Glomerular visceral epithelial cell (primary cell): ENCODE results near the gene TMEM255B.
A peak's percentile ranks its signal among the peaks of the same experiment; 100 is the strongest.
"Not testable (repeated sequence)": the region's sequence is repeated elsewhere in the genome, so short reads cannot be mapped to it uniquely, and the experiment has no call there.

Experiments used
- DNase-seq: peaks from one replicate; pipeline ENCODE4 v3.0.0-alpha.2; 2016; ENCODE audit errors: extremely low spot score

TMEM255B gene

DNA sequence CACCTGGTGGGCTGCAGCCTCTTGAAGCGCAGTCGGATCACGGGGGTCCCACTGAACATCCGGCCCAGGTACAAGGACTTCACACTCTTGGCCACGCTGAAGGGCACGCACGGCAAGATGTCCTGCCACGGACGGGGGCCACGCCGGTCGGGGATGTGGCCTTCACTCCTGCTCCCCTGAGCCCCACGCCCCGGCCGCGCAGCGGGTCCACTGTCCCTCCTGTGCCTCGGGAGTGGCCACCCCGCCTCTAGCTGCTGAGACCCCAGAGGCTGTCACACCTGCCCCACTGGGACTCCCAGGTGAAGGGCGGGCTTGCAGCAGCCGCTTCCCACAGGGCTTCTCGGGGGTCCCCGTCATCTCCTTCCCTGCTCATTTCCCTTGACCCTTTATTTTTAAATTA lies 73.6 kb downstream of the TMEM255B start:
- DNase-seq = no peak

DNA sequence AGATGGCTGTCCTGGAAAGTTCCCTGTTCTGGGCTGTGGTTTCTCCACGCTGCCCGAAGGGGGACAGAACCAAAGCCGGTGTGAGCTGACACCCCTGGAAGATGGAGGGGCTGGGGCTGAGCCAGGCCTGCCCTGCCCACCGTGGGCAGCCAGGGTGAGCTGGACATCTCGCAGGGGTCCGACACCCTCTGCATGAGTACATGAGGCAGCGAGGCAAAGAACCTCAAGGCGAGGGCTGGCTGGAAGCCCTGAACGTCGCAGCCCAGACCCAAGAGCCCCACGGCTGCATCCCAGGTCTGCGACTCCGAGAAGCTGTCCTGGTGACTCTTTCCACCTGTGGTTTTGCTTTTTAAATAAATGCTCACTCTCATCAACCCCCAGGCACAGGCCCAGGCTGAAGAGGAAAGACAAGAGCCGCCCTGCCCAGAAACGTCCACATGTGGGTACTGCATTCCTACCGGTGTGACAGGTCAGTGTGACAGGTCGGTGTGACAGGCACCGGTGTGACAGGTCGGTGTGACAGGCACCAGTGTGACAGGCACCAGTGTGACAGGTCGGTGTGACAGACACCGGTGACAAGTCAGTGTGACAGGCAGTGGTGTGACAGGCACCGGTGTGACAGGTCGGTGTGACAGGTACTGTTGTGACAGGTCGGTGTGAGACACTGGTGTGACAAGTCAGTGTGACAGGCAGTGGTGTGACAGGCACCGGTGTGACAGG lies 74.2 kb downstream of the TMEM255B start:
- no peak for DNase-seq

- DNase-seq = not testable (repeated sequence)
Measured at GRCh38 chr13:113834006-113834405, 75.0 kb downstream of the TMEM255B start.

DNA sequence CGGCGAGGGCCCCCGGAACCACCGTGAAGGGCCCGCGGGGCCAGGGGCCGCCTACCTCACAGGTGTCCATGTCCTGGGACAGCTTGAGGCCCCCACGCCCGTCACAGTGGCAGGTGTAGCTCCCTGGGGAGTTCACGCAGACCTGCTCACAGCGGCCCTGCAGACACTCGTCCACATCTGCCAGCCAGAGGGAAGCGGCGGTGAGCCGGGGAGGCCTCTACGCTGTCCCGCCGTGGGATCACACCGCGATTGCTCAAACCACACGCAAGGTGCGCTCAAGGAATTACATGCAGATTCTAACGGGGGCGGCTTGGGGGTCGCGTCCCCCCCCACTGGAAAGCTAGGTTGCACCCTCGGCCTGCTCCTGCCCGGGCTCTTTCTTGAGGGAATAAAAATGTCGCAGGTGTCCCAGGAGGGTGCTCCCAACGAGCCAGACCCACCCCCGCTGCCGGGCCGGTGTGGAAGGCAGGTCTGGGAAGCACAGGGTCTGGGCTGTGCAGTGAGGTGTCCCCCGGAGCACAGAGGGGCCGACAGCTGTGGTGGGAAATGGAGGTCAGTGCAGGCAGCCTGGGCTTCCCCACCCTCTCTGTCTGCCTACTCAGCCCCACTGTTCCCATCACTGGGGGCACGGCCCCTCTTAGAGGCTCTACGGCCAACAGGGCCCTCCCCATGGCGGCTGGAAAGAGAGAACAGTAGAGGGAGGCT lies 75.6 kb downstream of the TMEM255B start:
- DNase-seq = no peak

DNA sequence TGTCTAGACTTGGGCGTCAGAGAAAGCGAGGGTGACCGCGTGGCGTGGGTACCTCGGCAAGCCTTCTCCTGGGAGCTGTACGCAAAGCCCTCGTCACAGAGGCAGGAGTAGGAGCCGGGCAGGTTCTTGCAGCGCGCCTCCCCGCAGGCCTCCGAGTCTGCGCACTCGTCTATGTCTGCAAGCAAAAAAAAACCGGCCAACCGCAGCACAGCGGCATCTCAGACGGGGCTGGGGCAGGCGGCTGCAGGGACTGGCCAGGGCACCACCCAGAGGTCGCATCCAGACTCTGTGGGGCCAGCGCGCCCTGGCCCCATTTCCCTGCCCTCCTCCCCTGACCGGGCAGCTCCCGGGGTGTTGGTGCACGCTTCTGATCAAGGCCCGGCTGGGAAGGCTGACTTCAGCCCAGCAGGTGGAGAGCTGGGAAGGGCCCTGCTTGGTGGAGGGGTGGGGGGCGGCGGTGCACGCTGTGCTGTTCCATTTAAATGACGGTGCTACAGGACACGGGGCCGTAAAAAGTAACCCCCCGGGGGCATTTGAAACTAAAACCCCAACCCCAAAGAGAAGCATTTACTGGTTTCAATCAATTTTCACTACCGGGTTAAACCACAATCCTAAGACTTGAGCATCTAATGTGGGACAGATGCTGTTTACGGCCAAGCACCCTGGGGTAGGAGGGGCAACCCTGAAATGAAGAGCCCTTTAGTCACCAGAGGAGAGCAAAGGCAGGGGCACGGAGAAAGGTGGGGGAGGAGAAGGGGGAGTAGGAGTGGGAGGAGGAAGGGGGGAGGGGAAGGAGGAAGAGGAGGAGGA lies 76.6 kb downstream of the TMEM255B start:
- DNase-seq = no peak

GRCh38 chr13:113836768-113837559 lies 77.9 kb downstream of the TMEM255B start:
- peak; percentile 75 for DNase-seq

GRCh38 chr13:113837560-113838355 lies 78.7 kb downstream of the TMEM255B start:
- DNase-seq = peak; percentile 97

DNA sequence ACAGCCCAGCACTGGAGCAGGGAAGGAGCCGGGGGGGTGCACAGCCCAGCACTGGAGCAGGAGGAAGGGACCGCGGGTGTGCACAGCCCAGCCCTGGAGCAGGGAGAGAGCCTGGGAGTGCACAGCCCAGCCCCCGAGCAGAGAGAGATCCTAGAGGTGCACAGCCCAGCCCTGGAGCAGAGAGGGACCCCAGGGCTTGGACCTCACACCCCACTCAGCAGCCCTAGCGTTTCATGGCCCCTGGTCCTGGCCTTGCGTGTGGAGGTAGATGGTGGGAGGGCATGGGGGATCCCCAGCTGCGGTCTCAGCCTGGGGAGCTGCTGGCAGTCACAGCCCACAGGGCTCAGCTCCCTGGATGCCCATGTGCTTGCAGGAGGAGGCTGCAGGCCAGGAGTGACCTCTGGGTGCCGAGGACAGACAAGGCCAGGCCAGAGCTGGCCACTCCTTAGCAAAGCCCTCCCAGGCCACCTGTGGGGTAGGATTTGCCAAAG lies 79.7 kb downstream of the TMEM255B start:
- no peak for DNase-seq

- DNase-seq = no peak
Measured at GRCh38 chr13:113839536-113840204, 80.6 kb downstream of the TMEM255B start.

- no peak for DNase-seq
Measured at GRCh38 chr13:113840541-113841352, 81.7 kb downstream of the TMEM255B start.

DNA sequence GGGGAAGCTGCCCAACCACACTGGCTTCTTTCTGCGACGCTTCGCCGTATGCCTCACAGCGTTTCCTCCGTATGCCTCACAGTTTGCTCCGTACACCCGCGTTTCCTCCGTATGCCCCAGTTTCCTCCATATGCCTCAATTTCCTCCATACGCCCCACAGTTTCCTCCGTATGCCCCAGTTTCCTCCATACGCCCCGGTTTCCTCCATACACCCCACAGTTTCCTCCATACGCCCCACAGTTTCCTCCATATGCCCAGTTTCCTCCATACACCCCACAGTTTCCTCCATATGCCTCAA lies 82.3 kb downstream of the TMEM255B start:
- DNase-seq = no peak

- DNase-seq = no peak
Measured at GRCh38 chr13:113842336-113843062, 83.5 kb downstream of the TMEM255B start.

GRCh38 chr13:113843063-113843654 lies 84.1 kb downstream of the TMEM255B start:
- DNase-seq = no peak

DNA sequence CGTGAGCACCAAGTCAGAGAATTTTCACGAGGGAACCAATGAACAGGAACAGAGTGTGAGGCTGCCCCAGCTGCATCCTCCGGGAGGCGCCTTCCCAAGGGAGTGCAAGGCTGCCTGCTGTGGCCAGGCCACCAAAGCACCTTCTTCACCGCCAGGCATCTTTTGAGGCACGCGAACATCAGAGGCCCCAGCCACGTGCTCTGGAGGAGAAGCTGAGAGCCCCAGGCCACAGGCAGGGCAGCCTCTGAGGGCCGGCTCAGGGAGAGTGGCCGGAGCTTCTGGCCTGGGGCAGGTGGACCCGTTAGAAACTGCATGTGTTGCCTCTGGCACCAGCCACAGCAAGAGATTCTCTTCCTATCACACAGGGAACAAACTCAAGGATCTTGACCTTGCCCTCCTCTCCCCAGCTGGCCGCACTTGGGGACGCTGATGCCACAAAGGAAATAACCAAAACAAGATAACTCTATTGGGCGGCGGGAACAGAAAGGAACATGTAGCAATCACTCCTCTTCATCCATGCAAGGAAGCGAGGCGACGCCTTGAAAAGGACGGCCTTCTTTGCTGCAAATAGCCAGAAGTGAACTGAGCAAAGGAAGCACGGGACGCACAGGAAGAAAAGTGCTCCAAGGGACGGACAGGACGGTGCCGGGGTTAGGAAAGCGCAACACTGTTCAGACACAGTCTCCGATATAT lies 85.0 kb downstream of the TMEM255B start:
- DNase-seq = no peak

GRCh38 chr13:113845055-113845454 lies 86.0 kb downstream of the TMEM255B start:
- no peak for DNase-seq

DNA sequence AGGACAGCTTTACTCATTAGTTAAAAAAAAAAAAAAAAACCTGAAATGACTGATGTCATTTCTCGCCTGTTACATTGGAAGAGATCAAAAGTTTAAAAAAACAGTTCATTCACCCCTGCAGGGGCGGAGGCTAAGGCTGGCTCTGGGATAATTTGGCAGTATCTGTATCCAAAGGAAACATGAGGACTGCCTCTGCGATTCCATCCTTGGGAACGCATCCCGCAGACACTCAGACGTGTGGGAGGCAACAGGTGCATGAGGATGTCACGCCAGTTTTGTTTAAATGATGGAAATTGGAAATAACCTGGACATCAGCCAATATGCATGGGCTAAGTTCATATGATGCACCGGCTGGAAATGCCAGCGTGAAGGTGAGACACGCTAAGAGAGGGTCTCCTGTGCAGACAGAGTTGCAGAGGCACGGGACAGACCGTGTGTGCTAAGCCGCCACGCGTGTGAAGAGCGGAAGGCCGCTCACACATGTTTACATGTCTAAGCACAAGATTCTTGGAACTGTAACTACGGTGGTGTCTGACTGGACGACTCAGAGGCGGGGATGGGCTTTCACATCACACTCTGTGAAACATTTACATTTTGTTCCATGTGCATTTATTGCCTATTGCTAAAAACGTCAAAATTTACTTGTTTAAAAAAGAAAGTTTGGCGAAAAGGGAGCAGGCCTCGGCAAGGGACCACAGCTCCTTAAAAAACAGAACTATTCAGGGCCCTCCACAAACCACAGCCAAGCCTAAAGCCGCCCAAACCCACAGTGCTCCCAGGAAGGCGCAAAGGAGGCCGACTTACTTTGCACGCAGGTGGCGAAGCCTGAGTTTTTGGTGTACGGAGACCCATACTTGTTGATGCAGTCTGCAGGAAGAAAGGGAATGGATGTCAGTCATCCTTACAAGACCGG lies 87.0 kb downstream of the TMEM255B start:
- no peak for DNase-seq
